SH-SY5Y (cell line): ENCODE measurements around the gene COL24A1.

Source experiments
- GATA2 ChIP-seq: IDR thresholded peaks from 2 replicates; pipeline ENCODE4 v1.6.1; 2011; ENCODE audit warnings: mild to moderate bottlenecking, low read depth, low read length
- GATA3 ChIP-seq: IDR thresholded peaks from 2 replicates; pipeline ENCODE4 v1.6.1; 2011; ENCODE audit warnings: low read depth, mild to moderate bottlenecking, low read length, moderate library complexity

DNA sequence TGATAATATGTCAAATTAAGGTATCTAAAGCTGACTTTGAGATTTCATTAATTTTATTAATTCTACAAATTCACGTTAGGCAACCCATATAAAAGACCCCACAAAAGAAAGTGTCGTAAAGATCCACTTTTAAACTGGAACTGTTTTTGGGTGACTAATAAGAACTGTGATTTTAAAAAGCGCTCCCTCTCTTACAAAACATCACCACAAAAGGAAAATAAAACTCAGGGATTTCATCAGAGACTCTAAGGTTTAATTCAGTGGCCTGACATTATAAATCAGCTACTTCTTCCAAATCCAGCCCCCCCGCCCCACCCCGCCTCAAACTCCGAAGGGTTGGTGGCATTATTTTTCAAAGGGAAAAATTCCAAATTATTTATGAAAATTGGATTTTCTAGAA is 2.7 kb downstream of the COL24A1 start:
- TF ChIP-seq GATA2 (no peak), GATA3 (no peak)
